IPS-11a (cell line): ENCODE measurements around the gene MRAP.
"Not testable (repeated sequence)": the region's sequence is repeated elsewhere in the genome, so short reads cannot be mapped to it uniquely, and the experiment has no call there.

Experiments used
- H3K4me3 ChIP-seq: one replicate; pipeline ENCODE4 v1.5.1; 2013; ENCODE audit warnings: low read depth, low read length, control low read depth

MRAP gene

DNA sequence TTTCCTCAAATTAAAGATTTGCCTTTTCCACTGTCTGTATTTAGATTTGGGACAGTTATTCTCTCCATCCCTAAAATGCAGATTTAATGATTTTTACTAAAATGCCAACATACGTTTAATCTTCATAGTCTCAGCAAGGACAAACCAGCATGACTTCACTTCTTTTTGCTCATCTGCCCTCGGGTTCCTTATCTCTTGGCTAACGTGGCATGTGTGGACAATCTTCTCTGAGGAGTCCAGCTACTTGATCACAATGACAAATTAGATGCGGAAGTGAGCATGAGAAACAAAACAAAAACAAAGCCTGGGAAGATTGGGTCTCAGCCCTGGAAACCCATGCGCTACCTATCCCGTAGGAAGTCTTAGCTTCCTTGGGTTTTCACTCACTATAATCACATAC is 1.0 kb downstream of the MRAP start:
- H3K4me3 ChIP-seq = no peak overlapping the region

DNA sequence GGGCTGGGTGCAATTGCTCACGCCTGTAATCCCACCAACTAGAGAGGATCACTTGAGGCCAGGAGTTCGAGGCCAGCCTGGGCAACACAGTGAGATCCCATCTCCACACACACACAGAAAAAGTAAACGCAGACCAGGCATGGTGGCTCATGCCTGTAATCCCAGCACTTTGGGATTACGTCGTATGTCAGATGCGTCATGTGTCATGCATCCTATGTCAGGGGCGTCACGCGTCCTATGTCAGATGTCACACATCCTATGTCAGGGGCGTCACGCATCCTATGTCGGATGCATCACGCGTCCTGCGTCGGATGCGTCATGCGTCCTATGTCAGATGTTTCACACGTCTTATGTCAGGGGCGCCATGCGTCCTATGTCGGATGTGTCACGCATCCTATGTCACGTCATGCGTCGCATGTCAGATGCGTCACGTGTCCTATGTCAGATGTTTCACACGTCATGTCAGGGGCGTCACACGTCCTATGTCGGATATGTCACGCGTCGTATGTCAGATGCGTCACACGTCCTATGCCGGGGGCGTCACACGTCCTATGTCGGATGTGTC is 1.5 kb downstream of the MRAP start:
- no peak overlapping the region for H3K4me3 ChIP-seq

DNA sequence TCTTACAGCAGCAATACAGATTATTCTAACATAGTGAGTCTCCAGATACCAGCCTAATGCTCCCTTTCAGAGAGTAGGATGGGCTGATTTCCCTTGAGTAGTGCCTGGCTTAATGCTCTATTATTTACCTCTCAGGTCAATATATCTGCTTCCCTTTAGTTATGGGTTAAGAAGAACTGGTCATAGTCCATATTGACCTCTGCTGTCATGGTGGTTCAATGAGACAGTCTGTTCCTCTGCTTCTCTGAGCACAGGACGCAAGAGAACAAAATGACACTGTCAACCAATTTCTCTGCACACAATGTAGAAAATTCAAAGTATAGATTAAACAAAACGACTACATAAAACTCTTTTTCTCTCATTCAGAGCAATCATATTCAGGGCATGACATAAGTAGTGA is 2.9 kb downstream of the MRAP start:
- no peak overlapping the region for H3K4me3 ChIP-seq

DNA sequence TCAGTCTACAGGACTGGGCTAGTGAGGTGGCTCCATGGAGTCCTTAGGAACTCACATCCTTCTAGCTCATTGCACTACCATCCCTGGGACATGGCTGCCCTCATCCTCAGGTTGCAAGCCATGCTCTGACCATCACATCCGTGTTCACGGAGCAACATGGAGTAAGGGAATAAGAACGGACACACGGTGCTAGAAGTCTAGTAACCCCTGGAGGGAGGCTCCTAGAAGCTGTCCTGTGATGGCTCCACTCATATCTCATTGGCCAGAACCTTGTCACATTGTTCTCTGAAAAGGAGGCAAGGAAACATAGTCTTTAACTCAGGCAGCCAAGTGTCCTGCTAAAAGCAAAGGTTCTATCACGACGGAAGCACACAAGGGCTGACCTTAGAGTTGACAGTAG is 3.9 kb downstream of the MRAP start:
- no peak overlapping the region for H3K4me3 ChIP-seq

DNA sequence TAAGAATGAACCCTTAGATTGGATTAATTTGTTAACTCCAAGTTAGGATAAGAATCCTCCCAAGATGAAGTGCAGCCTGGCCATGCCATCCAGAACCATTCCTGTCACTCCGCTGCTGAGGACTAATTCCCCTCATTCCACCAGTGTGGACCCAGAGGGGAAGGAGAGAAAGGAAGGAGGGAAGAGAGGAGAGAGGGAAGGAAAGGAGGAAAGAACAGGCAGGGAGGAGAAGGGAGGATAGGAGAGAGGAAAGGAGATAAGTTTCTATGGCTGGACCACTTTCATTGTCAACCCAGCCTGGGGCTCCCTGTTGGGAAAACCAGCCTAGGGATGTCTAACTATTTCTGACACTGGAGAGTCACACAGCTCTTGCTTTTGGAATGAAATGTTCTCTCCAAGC is 4.7 kb downstream of the MRAP start:
- no peak overlapping the region for H3K4me3 ChIP-seq

DNA sequence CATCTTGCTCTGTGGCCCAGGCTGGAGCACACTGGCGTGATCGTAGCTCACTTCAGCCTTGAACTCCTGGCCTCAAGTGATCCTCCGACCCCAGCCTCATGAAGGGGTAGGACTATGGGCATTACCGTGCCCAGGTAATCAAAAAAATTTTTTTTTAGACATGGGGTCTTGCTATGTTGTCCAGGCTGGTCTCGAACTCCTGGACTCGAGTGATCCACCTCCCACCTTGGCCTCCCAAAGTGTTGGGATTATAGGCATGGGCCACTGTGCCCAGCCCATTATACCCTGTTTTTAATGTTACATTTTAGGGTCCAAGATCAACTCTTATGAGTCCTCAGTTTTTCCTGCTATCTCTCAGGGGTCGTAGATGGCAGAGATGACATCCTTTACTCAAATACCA is 6.3 kb downstream of the MRAP start:
- no peak overlapping the region for H3K4me3 ChIP-seq

DNA sequence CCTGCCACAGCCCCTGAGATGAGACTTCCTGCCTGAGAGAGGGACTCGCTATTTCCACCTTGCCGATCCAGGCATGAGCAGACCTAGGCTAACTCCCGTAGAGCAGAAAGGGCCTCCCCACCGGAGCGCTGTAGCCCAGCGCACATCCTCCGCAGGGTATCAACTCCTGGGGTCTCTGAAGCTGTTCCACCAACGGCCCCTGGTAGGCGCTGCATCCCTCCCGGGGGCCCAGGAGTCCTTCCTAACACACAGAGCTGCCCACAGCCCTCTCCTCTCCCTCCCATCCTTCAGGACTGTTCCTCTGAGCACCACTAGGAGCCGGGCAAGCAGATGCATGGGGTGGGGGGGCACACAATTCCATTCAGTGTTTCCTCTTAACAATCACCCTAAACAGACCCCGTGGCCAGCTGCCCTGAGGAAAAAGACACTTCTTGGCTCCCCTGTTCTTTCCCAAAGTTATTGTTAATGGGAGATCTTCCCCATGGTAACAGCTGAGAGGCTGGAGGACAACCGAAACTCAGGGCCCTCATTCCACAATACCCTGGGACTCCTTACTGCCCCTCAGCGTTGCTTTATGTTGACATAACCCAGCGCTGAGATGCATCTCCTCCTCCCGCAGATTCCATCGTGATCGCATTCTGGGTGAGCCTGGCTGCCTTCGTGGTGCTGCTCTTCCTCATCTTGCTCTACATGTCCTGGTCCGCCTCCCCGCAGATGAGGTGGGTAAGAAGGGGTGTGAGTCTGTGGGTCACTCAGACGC is 7.5 kb downstream of the MRAP start:
- no peak overlapping the region for H3K4me3 ChIP-seq

DNA sequence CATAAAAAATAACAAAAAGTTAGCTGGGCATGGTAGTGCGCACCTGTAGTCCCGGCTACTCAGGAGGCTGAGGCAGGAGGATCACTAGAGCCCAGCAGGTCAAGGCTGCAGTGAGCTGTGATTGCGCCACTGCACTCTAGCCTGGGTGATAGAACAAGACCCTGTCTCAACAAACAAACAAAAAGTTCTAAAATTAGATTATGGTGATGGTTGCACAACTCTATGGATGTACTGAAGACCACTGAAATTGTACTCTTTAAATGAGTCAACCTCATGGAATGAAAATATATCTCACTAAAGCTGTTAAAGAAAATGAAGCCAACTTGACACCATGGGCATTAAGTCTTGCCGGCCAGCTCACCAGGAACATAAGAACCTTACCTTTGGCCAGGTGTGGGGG is 9.1 kb downstream of the MRAP start:
- no peak overlapping the region for H3K4me3 ChIP-seq

DNA sequence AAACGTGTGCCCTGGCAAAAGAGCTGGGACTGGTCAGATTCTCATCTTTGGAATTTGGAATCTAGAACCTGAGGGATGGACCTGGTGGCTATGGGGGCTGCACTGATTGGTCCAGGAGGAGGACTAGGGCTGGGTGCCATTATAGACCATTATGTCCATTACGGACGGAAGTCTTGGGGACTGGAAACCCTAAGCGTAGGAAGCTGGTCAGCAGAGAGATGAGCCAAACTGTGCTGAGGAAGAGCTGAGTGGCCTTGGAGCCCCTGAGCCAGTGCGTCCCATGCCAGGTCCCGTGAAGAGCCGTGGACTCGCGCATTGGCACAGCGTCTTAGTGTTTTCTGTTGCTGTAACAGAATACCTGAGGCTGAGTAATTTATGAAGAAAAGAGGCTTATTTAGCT is 10.0 kb downstream of the MRAP start:
- H3K4me3 ChIP-seq = no peak overlapping the region

DNA sequence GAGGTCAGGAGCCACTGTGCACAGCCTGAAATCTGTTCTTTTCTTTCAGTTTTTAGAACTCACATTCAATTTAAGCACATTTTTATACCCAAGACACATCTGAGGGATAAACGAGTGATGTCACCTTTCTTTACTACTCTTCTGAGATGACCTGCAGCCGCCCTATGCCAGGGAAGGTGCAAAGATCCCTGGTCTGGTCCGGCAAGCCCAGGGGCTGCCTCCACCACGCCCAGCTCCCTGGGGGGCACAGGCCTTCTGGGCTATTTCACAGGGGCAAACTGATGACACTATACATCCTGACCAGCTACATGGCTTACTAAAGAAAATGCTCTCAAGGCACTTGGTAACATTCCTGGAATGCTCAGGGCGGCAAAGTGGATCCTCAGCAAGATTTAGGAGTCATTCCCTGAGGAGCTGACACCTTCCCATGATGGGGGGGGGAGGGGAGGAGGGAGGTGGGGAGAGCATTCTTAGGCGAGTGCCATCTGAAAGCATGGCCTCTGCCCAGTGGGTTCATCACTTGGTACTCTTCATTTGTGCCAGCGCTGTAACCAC is 11.3 kb downstream of the MRAP start:
- no peak overlapping the region for H3K4me3 ChIP-seq

DNA sequence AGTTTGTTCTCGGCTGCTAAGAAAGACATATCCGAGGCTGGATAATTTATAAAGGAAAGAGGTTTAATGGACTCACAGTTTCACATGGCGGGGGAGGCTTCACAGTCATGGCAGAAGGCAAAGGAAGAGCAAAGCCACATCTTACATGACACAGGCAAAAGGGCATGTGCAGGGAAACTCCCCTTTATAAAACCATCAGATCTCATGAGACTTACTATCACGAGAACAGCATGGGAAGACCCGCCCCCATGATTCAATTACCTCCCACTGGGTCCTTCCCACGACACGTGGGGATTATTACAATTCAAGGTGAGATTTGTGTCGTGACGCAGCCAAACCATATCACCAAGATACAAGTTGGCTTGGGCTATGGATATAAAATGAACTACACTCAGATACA is 12.3 kb downstream of the MRAP start:
- not testable (repeated sequence) for H3K4me3 ChIP-seq

DNA sequence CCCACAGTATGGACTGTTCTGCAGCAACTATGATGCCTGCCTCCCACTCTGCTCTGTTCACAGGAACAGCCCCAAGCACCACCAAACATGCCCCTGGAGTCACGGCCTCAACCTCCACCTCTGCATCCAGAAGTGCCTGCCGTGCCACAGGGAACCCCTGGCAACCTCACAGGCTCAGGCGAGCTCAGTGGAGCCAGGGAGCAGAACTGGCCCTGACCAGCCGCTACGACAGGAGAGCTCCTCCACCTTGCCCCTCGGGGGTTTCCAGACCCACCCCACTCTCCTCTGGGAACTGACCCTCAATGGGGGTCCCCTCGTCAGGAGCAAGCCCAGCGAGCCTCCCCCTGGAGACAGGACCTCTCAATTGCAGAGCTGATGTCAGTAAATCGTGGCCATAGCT is 13.0 kb downstream of the MRAP start:
- H3K4me3 ChIP-seq = no peak overlapping the region

DNA sequence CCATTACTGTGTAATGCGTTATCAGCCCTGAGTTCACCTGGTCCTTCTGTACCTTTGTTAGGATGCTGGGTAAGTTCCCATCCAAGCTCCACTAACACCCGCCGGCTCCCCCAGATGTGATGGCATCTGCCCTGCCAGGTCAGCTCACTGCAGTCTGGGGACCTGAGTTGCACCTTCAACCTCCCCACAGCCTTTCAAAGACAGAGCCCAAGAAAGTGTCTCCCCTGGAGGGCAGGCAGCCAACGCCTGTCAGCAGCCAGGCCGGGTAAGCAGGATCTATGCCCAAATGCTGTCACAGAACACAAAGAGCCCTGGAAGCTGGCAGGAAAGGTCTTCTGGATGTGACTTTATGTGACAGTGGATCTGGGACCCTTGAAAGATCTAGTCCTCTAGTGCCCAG is 13.7 kb downstream of the MRAP start:
- no peak overlapping the region for H3K4me3 ChIP-seq

DNA sequence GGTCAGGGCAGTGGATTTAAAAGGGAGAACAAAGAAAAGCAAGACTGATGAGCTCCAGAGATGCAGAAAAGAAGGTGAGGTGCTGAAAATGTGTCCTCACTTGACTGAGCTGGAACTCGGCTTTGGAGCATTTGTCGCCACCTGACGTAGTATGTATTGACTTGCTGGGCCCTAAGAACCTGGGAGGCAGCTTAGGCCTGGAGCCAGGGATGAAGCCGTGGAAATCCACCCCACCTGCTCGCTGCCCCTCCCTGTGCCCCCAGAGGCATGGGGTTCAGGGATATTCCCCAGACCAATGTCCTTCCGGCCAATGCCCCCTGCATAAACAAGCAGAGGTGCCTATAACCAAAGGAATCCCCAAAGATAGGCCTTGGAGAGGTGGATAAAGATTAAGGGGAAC is 14.3 kb downstream of the MRAP start:
- no peak overlapping the region for H3K4me3 ChIP-seq

DNA sequence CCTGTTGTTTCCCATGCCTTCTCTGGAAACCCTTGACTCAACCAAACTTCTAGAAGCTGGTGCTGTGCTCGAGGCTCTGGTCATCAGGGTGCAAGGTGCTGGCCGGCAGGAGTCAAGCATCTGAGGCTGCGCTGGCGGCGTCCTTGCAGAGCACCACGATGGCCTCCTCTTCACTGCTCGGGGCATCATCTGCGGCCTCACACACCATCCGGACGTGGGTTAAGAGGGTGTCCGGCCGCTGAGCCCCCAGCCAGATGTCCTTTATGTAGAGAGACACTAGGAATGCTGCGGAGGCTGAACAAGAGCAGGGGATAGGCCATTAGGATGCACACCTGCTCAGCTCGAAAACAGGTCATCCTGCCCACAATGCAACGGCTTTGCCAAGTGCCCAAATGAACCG is 16.2 kb downstream of the MRAP start:
- no peak overlapping the region for H3K4me3 ChIP-seq

DNA sequence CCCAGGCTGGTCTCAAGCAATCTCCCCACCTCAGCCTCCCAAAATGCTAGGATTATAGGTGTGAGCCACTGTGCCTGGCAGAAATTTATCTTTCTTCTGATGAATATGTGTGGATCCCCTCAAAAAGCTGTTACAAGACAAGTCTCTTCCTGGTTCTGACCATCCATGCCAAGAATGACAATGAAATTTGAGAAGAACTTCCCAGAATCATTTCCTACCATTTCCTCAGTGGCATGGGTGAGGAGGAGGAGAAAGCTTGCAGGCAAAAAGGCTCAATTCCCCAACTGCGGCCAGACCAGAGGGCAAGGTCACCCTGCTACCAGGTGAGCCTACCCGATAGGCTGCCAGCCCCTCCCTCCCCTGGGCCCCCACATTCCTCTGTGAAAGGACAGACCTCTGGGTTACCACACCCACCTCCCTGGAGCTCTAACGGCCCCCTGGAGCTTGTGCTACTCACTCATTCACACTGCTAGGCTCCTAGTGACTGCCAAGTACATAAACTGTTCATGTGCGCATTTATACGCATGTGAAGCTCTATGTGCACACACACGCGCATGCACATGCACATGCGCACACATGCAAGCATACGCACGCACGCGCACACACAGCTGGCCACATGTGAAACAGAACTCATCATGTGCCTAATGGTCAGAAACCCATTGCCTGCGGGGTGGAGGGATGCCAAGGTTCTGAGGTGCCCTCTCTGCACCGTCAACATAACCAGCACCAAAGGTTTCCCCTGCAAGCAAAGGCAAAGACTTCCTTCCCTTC is 17.0 kb downstream of the MRAP start:
- no peak overlapping the region for H3K4me3 ChIP-seq

DNA sequence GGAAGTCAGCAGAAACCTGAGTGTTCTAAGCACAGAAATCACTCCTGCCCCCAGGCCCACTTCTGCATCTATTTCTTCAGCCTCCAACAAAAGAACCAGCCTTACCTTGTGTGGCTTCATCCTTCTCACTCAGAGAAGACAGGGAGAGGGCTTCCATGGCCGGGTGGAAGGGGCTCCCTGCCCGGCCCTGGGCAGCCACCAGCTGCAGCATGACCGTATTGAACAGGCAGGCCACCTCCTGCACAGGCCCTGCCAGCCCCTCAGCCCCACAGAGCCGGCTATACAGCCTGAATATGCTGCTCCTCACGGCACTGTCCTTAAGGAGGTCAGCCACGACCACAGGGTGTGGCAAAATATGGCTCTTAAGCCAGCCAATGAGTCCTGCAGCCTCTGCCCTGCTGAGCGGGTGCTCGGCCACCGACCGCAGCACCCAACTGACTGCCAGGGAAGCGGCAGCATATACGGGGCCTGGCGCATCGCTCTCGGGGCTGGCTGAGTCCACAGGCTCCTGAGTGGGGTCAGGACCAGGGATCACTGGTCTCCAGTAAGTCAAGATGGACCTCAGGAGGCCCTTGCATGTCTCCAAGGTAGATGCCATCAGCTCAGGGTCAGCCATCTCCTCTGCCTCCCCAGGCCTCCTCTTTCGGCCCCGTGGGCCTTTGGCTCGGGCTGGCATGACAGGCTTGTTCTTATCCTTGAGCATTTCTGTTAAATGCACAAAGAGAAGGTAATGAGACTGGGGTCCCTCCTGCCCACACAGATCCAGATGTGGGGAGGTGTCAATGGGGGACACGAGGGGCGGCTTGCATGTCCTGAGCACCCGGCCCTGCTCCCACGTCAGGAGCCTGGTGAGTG is 17.9 kb downstream of the MRAP start:
- no peak overlapping the region for H3K4me3 ChIP-seq

DNA sequence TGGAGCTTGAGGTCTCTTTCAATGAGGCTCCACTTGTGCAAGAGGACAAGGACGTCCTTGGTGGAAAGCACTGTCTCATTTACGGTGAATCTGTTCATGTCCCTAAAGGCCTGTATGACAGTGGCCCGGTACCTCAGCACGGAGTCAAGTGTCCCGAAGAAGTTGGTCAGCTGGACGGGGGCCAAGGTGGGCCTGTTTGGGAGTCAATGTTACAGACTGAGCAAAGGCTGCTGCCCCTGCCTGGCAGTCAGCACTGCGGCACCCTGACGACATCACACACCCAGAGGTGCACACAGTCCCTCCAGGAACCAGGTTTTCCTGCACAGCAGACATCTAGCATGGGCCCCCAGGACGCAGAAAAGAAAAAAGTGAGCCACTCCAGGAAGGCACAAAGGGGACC is 19.1 kb downstream of the MRAP start:
- H3K4me3 ChIP-seq = no peak overlapping the region

DNA sequence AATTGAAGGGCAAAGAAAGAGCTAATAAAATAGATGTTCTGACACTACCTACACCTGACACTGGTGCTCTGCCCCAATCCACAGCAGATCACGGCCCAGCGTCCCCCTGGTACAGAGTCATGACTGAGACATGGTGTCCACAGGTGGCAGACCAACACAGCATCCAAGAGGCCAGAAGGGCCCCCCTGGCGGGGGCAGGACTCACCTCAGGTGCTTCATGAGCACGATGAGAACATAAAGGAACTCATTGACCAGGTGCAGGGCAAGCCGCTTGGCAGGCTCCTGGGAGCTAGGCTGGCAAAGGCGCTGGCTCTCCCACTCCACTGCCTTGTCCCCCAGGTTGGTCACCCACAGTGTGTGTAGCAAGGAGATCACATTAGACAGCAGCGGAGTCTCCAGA is 20.4 kb downstream of the MRAP start:
- H3K4me3 ChIP-seq = no peak overlapping the region

DNA sequence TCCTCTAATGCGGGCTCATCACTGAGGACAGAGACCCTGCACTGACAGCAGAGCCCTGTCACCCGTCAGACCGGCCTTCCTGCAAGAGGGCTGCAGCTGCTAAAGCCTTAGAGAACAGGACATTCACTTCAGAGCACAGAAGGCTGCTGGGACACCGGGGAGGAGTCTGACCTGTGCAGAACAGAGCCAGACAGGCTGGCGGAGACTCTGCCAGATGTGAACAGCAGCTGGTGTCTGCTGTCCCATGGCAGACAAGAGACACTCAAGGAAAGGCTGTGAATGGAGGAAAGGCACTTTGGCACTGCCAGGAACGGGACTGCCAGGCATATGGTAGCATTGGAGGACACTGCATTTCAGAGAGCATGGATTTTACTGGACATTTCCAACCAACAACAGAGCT is 21.4 kb downstream of the MRAP start:
- H3K4me3 ChIP-seq = no peak overlapping the region

DNA sequence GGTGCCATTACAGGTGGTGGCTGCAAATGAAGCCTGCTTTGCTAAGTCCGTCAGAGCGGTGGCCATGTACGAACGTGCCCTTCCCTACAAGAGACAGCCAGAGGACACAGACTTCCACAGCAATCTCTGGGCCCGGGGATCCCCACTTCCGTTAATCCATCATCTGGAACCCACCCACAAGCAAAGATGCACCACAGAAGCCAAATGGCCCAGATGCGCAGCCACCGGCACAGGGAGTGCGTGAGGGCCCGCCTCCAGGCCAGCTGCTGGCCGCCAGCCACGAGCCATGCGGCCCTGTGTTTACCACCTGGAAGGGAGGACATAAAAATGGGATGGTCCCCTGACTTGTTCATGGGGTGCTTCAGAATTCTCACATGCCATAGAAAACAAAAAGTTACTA is 22.1 kb downstream of the MRAP start:
- H3K4me3 ChIP-seq = no peak overlapping the region
